ENCODE data around the gene KICS2.

DNA sequence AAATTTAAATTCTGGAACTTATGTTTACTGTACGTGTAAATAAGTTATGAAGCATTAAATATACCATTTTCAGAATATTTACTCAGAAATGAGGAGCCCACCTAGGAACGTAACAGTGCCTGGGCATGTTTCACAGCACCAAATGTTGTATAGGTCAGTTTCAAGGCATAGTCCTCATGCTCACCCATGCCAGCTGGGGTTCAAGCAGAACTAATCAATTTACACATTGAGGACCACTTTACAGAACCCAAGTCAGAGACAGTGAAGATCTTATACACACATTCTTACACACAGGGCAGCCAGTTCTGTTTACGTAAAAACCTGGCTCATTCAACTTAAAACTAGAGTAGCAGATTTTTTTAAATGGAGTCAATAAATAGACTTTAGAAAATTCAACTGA lies 2.0 kb downstream of the KICS2 start:
- TF ChIP-seq, protein P1, sequence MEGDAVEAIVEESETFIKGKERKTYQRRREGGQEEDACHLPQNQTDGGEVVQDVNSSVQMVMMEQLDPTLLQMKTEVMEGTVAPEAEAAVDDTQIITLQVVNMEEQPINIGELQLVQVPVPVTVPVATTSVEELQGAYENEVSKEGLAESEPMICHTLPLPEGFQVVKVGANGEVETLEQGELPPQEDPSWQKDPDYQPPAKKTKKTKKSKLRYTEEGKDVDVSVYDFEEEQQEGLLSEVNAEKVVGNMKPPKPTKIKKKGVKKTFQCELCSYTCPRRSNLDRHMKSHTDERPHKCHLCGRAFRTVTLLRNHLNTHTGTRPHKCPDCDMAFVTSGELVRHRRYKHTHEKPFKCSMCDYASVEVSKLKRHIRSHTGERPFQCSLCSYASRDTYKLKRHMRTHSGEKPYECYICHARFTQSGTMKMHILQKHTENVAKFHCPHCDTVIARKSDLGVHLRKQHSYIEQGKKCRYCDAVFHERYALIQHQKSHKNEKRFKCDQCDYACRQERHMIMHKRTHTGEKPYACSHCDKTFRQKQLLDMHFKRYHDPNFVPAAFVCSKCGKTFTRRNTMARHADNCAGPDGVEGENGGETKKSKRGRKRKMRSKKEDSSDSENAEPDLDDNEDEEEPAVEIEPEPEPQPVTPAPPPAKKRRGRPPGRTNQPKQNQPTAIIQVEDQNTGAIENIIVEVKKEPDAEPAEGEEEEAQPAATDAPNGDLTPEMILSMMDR (IDR thresholded peaks at IDR 0.05; ENCODE audit: insufficient read depth, low read length): no peak
- TF ChIP-seq POLR2AphosphoS5 (IDR thresholded peaks at IDR 0.05; ENCODE audit: low read depth) (no peak), GABPA (IDR thresholded peaks at IDR 0.05; ENCODE audit: low read depth) (no peak)

All from HL-60 (cell line).